AG09309 (cell line): ENCODE measurements around the gene CHMP1A.
A peak's percentile ranks its signal among the peaks of the same experiment; 100 is the strongest.

ENCODE experiments used
- DNase-seq: peaks from one replicate; pipeline ENCODE4 v3.0.0-alpha.2; 2010; ENCODE audit warnings: low read depth
- H3K4me3 ChIP-seq: 2 replicates; pipeline ENCODE4 v1.5.1; 2011; ENCODE audit warnings: mild to moderate bottlenecking, low read depth, low read length, moderate library complexity; ENCODE audit not compliant: control insufficient read depth
- TF ChIP-seq, protein P1 (sequence below): IDR thresholded peaks from 2 replicates; pipeline ENCODE4 v1.5.1; 2011; ENCODE audit warnings: mild to moderate bottlenecking, low read depth, low read length, inconsistent platforms; ENCODE audit not compliant: insufficient read depth, control insufficient read depth; ENCODE audit errors: missing control alignments

The CHMP1A gene

DNA sequence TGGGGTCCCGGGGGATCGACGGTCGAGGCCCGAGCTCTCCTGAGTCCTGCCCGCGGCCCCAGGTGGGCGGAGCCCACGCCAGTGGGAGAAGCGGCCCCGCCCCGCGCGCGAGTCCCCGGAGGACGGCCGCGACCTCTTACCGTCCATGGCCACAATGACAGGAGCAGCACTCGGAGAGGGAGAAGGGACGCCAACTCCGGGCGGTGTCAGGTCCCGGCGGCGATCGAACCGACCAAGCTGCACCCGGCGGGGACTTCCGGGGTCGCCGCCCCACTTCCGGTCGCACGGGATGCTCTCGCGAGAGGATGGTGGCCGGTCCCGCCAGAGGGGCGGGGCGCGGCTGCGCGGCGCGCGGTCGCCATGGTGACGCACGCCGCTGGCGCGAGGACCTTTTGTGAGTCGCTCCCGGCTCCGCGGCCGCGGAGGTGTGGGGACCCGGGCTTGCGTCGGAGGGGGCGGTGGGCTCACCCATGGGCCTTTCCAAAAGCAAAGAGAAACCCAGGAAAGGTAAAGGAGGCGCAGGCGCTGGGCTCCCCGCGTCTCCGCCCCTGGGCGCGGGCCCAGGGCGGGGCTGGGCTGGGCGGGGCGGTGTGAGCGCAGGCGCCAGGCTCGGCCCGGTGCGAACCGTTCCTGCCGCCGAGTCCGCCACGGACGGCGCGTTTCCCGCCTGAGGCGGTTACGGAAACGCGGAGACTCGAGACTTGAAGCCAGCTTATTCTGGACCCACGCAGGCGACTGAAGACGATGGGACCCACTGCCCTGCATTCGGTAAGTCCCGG, at the start of gene CHMP1A, which contains the start of gene SPATA33:
CHMP1A (minus strand) TSS at position 267 of the 779 bp plus-strand sequence; CDS start at position 147, 120 bp downstream.
SPATA33 (plus strand) TSS at position 395 of the 779 bp plus-strand sequence; CDS start at position 471, 76 bp downstream.
- TF ChIP-seq, protein P1, sequence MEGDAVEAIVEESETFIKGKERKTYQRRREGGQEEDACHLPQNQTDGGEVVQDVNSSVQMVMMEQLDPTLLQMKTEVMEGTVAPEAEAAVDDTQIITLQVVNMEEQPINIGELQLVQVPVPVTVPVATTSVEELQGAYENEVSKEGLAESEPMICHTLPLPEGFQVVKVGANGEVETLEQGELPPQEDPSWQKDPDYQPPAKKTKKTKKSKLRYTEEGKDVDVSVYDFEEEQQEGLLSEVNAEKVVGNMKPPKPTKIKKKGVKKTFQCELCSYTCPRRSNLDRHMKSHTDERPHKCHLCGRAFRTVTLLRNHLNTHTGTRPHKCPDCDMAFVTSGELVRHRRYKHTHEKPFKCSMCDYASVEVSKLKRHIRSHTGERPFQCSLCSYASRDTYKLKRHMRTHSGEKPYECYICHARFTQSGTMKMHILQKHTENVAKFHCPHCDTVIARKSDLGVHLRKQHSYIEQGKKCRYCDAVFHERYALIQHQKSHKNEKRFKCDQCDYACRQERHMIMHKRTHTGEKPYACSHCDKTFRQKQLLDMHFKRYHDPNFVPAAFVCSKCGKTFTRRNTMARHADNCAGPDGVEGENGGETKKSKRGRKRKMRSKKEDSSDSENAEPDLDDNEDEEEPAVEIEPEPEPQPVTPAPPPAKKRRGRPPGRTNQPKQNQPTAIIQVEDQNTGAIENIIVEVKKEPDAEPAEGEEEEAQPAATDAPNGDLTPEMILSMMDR: no peak
- peak within 1 kb of the TSS; percentile 86 for H3K4me3 ChIP-seq
- DNase-seq: no peak

DNA sequence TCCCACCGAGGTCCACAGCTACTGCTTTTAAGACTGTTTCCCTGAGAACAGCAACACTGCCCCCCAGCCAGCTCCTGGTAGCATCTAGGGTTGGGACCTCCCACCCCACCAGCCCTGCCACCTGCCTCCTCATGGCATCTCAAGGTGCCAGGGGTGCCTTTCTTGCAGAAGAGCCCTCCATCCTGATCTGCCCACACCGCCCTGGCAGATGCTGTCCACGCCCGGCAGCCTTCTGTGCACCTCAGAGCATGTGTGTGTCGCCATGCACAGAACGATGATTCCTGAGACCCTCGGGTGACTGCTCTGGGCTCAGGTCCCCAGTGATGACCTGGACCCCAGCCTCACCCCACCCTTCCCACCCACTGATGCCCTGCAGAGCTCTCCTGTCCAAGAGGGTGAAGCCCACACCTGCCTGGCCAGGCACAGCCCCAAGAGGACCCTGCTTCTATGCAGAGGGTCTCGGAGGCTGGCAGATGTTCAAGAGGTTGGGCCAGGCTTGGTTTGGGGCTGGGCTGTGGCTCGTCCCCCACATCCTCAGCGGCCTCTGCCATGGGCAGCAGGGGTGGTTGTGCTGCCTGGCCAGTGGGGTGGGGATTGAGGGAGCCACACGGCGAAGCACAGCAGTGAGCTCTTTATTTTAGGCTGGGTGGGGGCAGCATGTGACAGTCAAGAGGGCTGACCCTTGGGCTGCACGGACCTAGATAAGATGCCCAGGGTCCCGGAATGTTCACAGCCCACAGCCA, 49.2 kb upstream of the CHMP1A start:
- TF ChIP-seq, protein P1: no peak
- no peak overlapping the region for H3K4me3 ChIP-seq
- DNase-seq: no peak

DNA sequence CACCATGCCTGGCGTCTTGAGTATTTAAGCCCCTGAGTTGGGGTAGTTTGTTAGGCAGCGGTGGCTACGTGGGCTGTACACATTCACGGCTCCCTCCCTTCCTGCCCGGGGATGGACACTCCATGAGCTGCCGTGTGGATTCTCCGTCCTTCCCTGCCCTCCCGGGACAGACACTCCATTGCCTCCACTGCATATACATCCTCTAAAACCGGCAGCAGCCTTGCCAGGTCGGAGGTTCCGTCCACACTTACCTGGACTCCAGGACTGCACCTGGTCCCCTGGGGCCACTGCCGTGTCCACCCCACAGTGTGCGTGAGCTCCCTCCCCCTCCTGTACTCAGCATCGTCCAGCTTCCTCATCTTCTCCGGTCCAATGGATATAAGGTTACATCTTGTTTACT, 47.5 kb upstream of the CHMP1A start:
- no peak for DNase-seq
- no peak overlapping the region for H3K4me3 ChIP-seq
- TF ChIP-seq, protein P1: no peak

DNA sequence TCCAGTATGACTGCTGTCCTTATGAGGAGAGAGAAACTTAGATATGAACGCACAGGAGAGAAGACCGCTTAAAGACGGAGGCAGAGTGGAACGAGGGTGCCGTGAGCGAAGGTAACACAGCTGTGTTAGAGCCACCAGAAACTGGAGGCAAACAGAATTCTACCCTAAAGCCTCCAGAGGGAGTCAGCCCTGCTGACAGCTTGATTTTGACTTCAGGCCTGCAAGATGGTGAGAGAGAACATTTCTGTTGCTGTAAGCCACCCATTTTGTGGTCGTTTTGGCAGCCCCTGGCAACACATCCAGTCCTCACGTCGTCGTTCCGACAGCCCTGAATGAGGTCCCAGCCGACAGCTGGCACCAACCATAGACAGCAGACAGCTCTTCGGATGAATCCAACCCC, 46.8 kb upstream of the CHMP1A start:
- TF ChIP-seq, protein P1: no peak
- H3K4me3 ChIP-seq: no peak overlapping the region
- DNase-seq: no peak

DNA sequence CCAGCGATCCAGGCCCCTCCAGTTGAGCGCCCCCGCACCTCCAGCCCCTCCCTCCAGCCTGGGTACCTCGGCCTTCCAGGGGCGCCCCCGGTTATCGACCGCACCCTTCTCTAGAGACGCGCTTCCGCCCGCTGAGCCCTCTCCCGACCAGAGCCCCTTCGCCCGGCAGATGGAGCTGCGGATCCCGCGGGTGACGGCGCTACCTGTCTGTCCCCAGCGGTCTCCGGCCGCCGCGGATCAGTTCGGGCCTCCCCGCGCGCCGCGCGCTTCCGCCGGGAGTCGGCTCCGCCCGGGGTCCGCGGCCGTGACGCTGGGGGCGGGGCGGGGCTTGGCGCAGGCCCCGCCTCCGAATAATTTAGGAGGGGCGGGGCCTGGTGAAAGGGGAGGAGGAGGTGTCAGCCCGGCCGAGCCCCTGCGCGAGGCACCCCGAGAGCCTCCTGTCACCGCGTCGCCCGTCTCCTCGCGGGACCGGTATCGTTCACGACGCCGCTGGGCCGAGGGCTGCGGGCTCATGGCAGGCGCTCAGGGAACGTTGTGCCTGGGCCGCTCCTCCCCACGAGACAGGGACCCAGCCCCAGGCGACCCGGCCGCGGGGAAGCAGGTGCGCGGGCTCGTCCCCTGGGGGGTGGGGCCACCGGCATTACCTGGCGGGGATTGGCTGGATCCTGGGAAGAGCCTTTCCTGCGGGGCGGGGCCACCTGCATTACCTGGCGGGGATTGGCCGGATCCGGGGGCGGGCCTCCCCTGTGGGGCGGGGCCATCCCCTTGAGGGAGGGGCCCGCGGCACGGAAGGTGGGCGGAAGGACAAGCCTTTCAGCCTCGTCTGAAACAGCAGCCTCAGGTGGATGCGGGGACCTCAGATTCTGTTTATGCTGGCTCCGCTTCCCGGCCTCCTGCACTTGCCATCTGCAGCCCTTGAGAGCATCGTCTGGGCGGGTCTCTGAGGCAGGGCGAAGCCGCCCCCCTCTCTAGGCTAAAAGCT, 44.2 kb upstream of the CHMP1A start, which contains the start of gene SPATA2L:
SPATA2L (minus strand) TSS at position 281 of the 982 bp plus-strand sequence. CDS start 473 bp downstream, outside the sequence.
- peak within 1 kb of the TSS; percentile 77 for H3K4me3 ChIP-seq
- DNase-seq: no peak
- TF ChIP-seq, protein P1: peak; percentile 29
